ENCODE results near the gene C2orf74.

DNA sequence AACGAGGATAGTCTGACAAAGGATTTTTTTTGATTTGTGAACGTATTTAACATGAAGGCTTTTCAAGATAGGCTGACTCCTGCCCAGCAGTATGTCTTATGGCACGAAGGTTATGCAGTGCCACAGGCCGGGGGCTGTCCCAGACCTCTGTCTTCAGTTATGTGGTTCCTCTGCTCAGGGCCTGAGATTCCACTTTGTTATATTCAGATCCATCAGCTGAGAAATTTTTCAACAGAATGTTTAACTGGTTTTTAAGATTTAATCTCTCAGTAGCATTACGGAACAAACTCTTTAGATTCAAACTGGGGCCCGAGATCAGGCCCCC, 20.0 kb downstream of the C2orf74 start:
- no peak for TF ChIP-seq POLR2A (IDR thresholded peaks at IDR 0.05)
- TF ChIP-seq, protein P1, sequence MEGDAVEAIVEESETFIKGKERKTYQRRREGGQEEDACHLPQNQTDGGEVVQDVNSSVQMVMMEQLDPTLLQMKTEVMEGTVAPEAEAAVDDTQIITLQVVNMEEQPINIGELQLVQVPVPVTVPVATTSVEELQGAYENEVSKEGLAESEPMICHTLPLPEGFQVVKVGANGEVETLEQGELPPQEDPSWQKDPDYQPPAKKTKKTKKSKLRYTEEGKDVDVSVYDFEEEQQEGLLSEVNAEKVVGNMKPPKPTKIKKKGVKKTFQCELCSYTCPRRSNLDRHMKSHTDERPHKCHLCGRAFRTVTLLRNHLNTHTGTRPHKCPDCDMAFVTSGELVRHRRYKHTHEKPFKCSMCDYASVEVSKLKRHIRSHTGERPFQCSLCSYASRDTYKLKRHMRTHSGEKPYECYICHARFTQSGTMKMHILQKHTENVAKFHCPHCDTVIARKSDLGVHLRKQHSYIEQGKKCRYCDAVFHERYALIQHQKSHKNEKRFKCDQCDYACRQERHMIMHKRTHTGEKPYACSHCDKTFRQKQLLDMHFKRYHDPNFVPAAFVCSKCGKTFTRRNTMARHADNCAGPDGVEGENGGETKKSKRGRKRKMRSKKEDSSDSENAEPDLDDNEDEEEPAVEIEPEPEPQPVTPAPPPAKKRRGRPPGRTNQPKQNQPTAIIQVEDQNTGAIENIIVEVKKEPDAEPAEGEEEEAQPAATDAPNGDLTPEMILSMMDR (IDR thresholded peaks at IDR 0.05), result no peak
